ENCODE measurements around the gene NOS3. TPM values are rescaled to one million over a fixed set of nuclear protein-coding genes. Genes with fewer than 3 reads are reported as not detected.

Gene NOS3
- polyA plus RNA-seq (2011; rRNA removed): 0.60 and 1.3 TPM in 2 replicates
- polyA minus RNA-seq (2011; rRNA and poly(A)+ RNA removed): 0.36 and 1.5 TPM in 2 replicates

GRCh38 chr7:150990416-150991186 is at the start of gene NOS3:
Gene NOS3 (plus strand): TSS chr7:150991017. CDS start chr7:150993804, 2,787 bp downstream.
- Histone ChIP-seq H3K36me3 (ENCODE audit: control insufficient read depth, insufficient read depth, low read length) (no peaks in the 10 kb centered on the region), H3K27me3 (ENCODE audit: control insufficient read depth, insufficient read depth, low read length) (peaks cover 4% of the 10 kb centered on the region), H3K4me3 (ENCODE audit: low read depth, low read length) (no peak within 1 kb of the TSS)
- no peak for TF ChIP-seq CTCF (IDR thresholded peaks at IDR 0.05; ENCODE audit: insufficient read depth, low read depth, low read length)
- POLR2A ChIA-PET: no interaction called here
- CTCF ChIA-PET: interaction anchor here (0.8 to 2.9 kb wide), 6 partner anchors 10 to 147 kb away, joined by 3 to 17 read pairs (median 4); no protein-coding TSS in a partner anchor
- no peak for DNase-seq (ENCODE audit: low read depth)

GRCh38 chr7:150941351-150942000 is 49.3 kb upstream of the NOS3 start:
- H3K36me3 ChIP-seq (ENCODE audit: control insufficient read depth, insufficient read depth, low read length): no peaks in the 10 kb centered on the region
- H3K27me3 ChIP-seq (ENCODE audit: control insufficient read depth, insufficient read depth, low read length): 0 out of 2 replicates have a peak, but pooled peaks cover 2% of the 10 kb centered on the region
- no peak for DNase-seq (ENCODE audit: low read depth)
- TF ChIP-seq CTCF (IDR thresholded peaks at IDR 0.05; ENCODE audit: insufficient read depth, low read depth, low read length): no peak
- H3K4me3 ChIP-seq (ENCODE audit: low read depth, low read length): no peak overlapping the region
- ChIA-PET POLR2A (no interaction called here), CTCF (interaction anchor here (1.3 kb wide), 1 partner anchor 21 kb away, joined by 3 read pairs; no protein-coding TSS in a partner anchor)

GRCh38 chr7:150942001-150942590 is 48.7 kb upstream of the NOS3 start:
- no peak for TF ChIP-seq CTCF (IDR thresholded peaks at IDR 0.05; ENCODE audit: insufficient read depth, low read depth, low read length)
- CTCF ChIA-PET: interaction anchor here (1.3 kb wide), 1 partner anchor 21 kb away, joined by 3 read pairs; no protein-coding TSS in a partner anchor

GRCh38 chr7:150942591-150943452 is 48.0 kb upstream of the NOS3 start:
- Histone ChIP-seq H3K36me3 (ENCODE audit: control insufficient read depth, insufficient read depth, low read length) (no peaks in the 10 kb centered on the region), H3K27me3 (ENCODE audit: control insufficient read depth, insufficient read depth, low read length) (peaks cover 3% of the 10 kb centered on the region; the same call in 1 of the 2 replicates), H3K4me3 (ENCODE audit: low read depth, low read length) (no peak overlapping the region)
- no peak for TF ChIP-seq CTCF (IDR thresholded peaks at IDR 0.05; ENCODE audit: insufficient read depth, low read depth, low read length)
- CTCF ChIA-PET: no interaction called here
- POLR2A ChIA-PET: no interaction called here
- DNase-seq (ENCODE audit: low read depth): no peak

More at GRCh38 chr7:150942001-150942590, 48.7 kb upstream of the NOS3 start:
- Histone ChIP-seq H3K36me3 (ENCODE audit: control insufficient read depth, insufficient read depth, low read length) (no peaks in the 10 kb centered on the region), H3K4me3 (ENCODE audit: low read depth, low read length) (no peak overlapping the region), H3K27me3 (ENCODE audit: control insufficient read depth, insufficient read depth, low read length) (0 out of 2 replicates have a peak, but pooled peaks cover 2% of the 10 kb centered on the region)
- DNase-seq (ENCODE audit: low read depth): no peak
- POLR2A ChIA-PET: no interaction called here
